K562 (cell line): ENCODE measurements around the gene SPRED2. TPM values are rescaled to one million over a fixed set of nuclear protein-coding genes. Genes with fewer than 3 reads are reported as not detected.

Experiments used
- CGGBP1 ChIP-seq: fragments of 250-450 bp; sonication (Bioruptor Pico); IDR thresholded peaks from 2 replicates; pipeline ENCODE4 v1.9.0; 2021; ENCODE audit warnings: mild to moderate bottlenecking
- NELFE ChIP-seq: IDR thresholded peaks from 2 replicates; pipeline ENCODE4 v1.6.1; 2011; ENCODE audit warnings: mild to moderate bottlenecking; ENCODE audit not compliant: insufficient read depth, insufficient read length
- ZNF282 ChIP-seq: sonication (generic); formaldehyde crosslinking; IDR thresholded peaks from 2 replicates; pipeline ENCODE4 v1.8.1; 2023; ENCODE audit warnings: missing genetic modification reagents
- ZNF561 ChIP-seq: fragments of 450-650 bp; formaldehyde crosslinking; conservative IDR thresholded peaks from 2 replicates; pipeline ENCODE4 v1.4.0; 2020; ENCODE audit warnings: mild to moderate bottlenecking, moderate library complexity
- ZNF589 ChIP-seq: fragments of 200-800 bp; sonication (Bioruptor generic); IDR thresholded peaks from 2 replicates; pipeline ENCODE4 v1.6.1; 2016; ENCODE audit warnings: low read depth, missing genetic modification characterization, missing compliant biosample characterization
- ZNF609 ChIP-seq: sonication (generic); formaldehyde crosslinking; IDR thresholded peaks from 2 replicates; pipeline ENCODE4 v1.8.1; 2023; ENCODE audit warnings: missing genetic modification reagents, mild to moderate bottlenecking, borderline replicate concordance
- polyA plus RNA-seq, 8 experiments: library from polyadenylated mRNA; depleted of rRNA in 4 of 8; stranded (reverse) in 5 of 8; unstranded in 3 of 8; fragments of >200 nt; fragmentation: Nextera tagmentation in 2 of 8; fragmentation: Illumina TruSeq in 1 of 8; extraction: Ambion mirVana in 2 of 8; extraction: Trizol in 1 of 8; gene quantifications; 2 replicates each; pipeline versions ENCODE4 v1.2.1 to v1.2.3, GENCODE V29; 2011 to 2014; ENCODE audit warnings: inconsistent platforms in 1 of 8, missing spikeins in 1 of 8
- total RNA-seq, 7 experiments: library from RNA; depleted of rRNA in 6 of 7; stranded (reverse); fragments of >200 nt in 6 of 7; fragmentation: Illumina TruSeq in 2 of 7; extraction: Trizol in 2 of 7; gene quantifications; 2 replicates each; pipeline versions ENCODE4 v1.2.1 to v1.2.3, GENCODE V29; 2011 to 2021; ENCODE audit warnings: low replicate concordance in 1 of 7
- TF ChIP-seq, protein P1 (sequence below): fragments of 250-450 bp; sonication (Bioruptor Pico); IDR thresholded peaks from 2 replicates; pipeline ENCODE4 v1.4.0; 2020
- TF ChIP-seq, protein P2 (sequence below), 2 experiments: fragments of 450-650 bp; IDR thresholded peaks; 2 replicates each; pipeline ENCODE4 v1.6.1; 2018; ENCODE audit warnings: mild to moderate bottlenecking in 2 of 2, low read depth in 1 of 2; ENCODE audit not compliant: partially characterized antibody in 2 of 2
- TF ChIP-seq, protein P3 (sequence below): fragments of 250-450 bp; sonication (Bioruptor Pico); IDR thresholded peaks from 2 replicates; pipeline ENCODE4 v1.8.0; 2022; ENCODE audit warnings: inconsistent platforms

The SPRED2 gene
- total and polyA plus RNA-seq, 9 of the 15 experiments (the other 6 are each of a cell fraction or from before 2014, with no cell fraction given), result 4.6 to 50.8 (median 14.1) TPM

GRCh38 chr2:65436169-65436823 is 3.9 kb upstream of the SPRED2 start (continued):
- TF ChIP-seq ZNF609 (0 out of 2 replicates have a peak, but pooled peaks have one; percentile 11), CGGBP1 (CRISPR knock-in tag) (no peak; the same call in 1 of the 2 replicates), ZNF282 (CRISPR knock-in tag) (no peak), ZNF589 (CRISPR knock-in tag) (no peak), NELFE (no peak), ZNF561 (CRISPR knock-in tag) (no peak)
- TF ChIP-seq, protein P1, sequence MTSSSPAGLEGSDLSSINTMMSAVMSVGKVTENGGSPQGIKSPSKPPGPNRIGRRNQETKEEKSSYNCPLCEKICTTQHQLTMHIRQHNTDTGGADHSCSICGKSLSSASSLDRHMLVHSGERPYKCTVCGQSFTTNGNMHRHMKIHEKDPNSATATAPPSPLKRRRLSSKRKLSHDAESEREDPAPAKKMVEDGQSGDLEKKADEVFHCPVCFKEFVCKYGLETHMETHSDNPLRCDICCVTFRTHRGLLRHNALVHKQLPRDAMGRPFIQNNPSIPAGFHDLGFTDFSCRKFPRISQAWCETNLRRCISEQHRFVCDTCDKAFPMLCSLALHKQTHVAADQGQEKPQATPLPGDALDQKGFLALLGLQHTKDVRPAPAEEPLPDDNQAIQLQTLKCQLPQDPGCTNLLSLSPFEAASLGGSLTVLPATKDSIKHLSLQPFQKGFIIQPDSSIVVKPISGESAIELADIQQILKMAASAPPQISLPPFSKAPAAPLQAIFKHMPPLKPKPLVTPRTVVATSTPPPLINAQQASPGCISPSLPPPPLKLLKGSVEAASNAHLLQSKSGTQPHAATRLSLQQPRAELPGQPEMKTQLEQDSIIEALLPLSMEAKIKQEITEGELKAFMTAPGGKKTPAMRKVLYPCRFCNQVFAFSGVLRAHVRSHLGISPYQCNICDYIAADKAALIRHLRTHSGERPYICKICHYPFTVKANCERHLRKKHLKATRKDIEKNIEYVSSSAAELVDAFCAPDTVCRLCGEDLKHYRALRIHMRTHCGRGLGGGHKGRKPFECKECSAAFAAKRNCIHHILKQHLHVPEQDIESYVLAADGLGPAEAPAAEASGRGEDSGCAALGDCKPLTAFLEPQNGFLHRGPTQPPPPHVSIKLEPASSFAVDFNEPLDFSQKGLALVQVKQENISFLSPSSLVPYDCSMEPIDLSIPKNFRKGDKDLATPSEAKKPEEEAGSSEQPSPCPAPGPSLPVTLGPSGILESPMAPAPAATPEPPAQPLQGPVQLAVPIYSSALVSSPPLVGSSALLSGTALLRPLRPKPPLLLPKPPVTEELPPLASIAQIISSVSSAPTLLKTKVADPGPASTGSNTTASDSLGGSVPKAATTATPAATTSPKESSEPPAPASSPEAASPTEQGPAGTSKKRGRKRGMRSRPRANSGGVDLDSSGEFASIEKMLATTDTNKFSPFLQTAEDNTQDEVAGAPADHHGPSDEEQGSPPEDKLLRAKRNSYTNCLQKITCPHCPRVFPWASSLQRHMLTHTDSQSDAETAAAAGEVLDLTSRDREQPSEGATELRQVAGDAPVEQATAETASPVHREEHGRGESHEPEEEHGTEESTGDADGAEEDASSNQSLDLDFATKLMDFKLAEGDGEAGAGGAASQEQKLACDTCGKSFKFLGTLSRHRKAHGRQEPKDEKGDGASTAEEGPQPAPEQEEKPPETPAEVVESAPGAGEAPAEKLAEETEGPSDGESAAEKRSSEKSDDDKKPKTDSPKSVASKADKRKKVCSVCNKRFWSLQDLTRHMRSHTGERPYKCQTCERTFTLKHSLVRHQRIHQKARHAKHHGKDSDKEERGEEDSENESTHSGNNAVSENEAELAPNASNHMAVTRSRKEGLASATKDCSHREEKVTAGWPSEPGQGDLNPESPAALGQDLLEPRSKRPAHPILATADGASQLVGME, result no peak
- TF ChIP-seq, protein P2, sequence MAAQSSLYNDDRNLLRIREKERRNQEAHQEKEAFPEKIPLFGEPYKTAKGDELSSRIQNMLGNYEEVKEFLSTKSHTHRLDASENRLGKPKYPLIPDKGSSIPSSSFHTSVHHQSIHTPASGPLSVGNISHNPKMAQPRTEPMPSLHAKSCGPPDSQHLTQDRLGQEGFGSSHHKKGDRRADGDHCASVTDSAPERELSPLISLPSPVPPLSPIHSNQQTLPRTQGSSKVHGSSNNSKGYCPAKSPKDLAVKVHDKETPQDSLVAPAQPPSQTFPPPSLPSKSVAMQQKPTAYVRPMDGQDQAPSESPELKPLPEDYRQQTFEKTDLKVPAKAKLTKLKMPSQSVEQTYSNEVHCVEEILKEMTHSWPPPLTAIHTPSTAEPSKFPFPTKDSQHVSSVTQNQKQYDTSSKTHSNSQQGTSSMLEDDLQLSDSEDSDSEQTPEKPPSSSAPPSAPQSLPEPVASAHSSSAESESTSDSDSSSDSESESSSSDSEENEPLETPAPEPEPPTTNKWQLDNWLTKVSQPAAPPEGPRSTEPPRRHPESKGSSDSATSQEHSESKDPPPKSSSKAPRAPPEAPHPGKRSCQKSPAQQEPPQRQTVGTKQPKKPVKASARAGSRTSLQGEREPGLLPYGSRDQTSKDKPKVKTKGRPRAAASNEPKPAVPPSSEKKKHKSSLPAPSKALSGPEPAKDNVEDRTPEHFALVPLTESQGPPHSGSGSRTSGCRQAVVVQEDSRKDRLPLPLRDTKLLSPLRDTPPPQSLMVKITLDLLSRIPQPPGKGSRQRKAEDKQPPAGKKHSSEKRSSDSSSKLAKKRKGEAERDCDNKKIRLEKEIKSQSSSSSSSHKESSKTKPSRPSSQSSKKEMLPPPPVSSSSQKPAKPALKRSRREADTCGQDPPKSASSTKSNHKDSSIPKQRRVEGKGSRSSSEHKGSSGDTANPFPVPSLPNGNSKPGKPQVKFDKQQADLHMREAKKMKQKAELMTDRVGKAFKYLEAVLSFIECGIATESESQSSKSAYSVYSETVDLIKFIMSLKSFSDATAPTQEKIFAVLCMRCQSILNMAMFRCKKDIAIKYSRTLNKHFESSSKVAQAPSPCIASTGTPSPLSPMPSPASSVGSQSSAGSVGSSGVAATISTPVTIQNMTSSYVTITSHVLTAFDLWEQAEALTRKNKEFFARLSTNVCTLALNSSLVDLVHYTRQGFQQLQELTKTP (IDR thresholded peaks at IDR 0.05; ENCODE audit: low read depth in 1 of 2, partially characterized antibody in 2 of 2), result no peak
- TF ChIP-seq, protein P3, sequence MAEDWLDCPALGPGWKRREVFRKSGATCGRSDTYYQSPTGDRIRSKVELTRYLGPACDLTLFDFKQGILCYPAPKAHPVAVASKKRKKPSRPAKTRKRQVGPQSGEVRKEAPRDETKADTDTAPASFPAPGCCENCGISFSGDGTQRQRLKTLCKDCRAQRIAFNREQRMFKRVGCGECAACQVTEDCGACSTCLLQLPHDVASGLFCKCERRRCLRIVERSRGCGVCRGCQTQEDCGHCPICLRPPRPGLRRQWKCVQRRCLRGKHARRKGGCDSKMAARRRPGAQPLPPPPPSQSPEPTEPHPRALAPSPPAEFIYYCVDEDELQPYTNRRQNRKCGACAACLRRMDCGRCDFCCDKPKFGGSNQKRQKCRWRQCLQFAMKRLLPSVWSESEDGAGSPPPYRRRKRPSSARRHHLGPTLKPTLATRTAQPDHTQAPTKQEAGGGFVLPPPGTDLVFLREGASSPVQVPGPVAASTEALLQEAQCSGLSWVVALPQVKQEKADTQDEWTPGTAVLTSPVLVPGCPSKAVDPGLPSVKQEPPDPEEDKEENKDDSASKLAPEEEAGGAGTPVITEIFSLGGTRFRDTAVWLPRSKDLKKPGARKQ (CRISPR knock-in tag), result no peak
